Activated B cell treated with CpG ODN at 0.5 μM for 24 hours (primary cell): ENCODE results near the gene TMPRSS13. TPM values are rescaled to one million over a fixed set of nuclear protein-coding genes. Genes with fewer than 3 reads are reported as not detected.
A peak's percentile ranks its signal among the peaks of the same experiment; 100 is the strongest.

ENCODE experiments used
- ATAC-seq: fragments of 200-7000 bp; cut with Tn5 transposase; one replicate; pipeline ENCODE4 v1.10.0; 2021; ENCODE audit warnings: low read depth, mild to moderate bottlenecking, moderate library complexity
- CTCF ChIA-PET: fragments of 350-600 bp; sonication (Branson Sonifier 250); formaldehyde crosslinking; loops from one replicate; lab custom pipeline; 2021; ENCODE audit warnings: antibody characterized with exemption; lab: Charles Lee
- POLR2A ChIA-PET: fragments of 350-600 bp; sonication (Branson Sonifier 250); formaldehyde crosslinking; loops from one replicate; lab custom pipeline; 2021; ENCODE audit warnings: antibody characterized with exemption; lab: Charles Lee
- DNase-seq: peaks from one replicate; pipeline ENCODE4 v3.0.0; 2022
- H3K27ac Mint-ChIP-seq: one replicate; pipeline ENCODE4 v1.8.0; 2020; ENCODE audit warnings: mixed read lengths
- H3K27me3 Mint-ChIP-seq: one replicate; pipeline ENCODE4 v1.8.0; 2021; ENCODE audit warnings: mixed read lengths
- H3K36me3 Mint-ChIP-seq: one replicate; pipeline ENCODE4 v1.8.0; 2021; ENCODE audit warnings: low read depth, mixed read lengths
- H3K4me1 Mint-ChIP-seq: one replicate; pipeline ENCODE4 v1.8.0; 2021; ENCODE audit warnings: mixed read lengths
- H3K4me3 Mint-ChIP-seq: one replicate; pipeline ENCODE4 v1.8.0; 2020; ENCODE audit warnings: mild to moderate bottlenecking, mixed read lengths
- H3K9me3 Mint-ChIP-seq: one replicate; pipeline ENCODE4 v1.8.0; 2020; ENCODE audit warnings: mixed read lengths
- CTCF ChIP-seq: fragments of 200-600 bp; IDR thresholded peaks from one replicate; pipeline ENCODE4 v1.8.0; 2022; ENCODE audit warnings: antibody characterized with exemption, mild to moderate bottlenecking
- intact Hi-C: fragments of 100-400 bp; cut with micrococcal nuclease; formaldehyde crosslinking; loops from one replicate; pipeline ENCODE4 v1.15.1; 2024
- total RNA-seq: library from RNA; stranded (reverse); gene quantifications from 2 replicates; pipeline ENCODE4 v1.2.3, GENCODE V29; 2022

TMPRSS13 gene
- total RNA-seq, 1 donor from 2014 or later, result 3.7 TPM

DNA sequence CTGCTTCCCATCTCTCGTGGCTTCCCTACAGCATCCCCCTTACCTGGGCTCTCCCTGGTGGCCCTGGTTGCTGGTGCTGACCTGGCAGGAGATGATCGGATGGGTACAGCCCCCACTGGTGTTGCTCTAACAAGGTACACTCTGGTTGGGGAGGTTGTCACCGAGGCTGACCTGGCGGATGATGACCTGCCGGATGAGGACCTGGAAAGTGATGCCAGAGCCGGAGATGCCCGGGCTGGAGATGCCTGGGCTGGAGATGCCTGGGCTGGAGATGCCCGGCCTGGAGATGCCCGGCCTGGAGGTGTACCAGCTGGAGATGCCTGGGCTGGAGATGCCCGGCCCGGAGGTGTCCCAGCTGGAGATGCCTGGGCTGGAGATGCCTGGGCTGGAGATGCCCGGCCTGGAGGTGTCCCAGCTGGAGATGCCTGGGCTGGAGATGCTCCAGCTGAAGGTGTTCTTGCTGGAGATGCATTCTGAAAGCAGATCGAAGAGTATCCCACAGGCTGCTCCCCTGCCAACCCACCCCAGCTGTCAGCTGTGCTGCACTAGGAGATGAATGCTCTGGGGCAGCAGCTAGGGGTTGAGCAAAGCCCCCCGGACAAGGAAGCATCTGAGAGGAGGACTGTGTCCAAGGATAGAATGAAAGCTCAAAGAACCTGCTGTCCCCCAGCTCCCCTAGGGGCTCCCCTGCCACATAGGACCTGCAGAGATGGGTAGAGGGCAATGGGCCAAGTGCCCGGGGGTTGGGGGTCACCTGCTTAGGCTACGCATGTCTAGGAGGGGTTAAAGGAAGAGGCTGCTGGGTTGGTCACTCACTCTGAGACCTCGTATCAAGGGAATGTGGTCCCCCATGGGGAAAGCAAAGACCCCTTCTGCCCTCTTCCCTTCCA lies 10.6 kb downstream of the TMPRSS13 start:
- Mint-ChIP-seq H3K27me3 (no peaks in the 10 kb centered on the region), H3K27ac (no peak overlapping the region), H3K36me3 (no peaks in the 10 kb centered on the region), H3K9me3 (no peaks in the 10 kb centered on the region), H3K4me3 (no peak overlapping the region), H3K4me1 (peaks cover 16% of the 10 kb centered on the region)
- ATAC-seq (no peak), DNase-seq (no peak)
- ChIA-PET CTCF (interaction anchor here (1.8 to 2.3 kb wide), 2 partner anchors 28 to 134 kb away, joined by 7 to 10 read pairs; no protein-coding TSS in a partner anchor), POLR2A (interaction anchor here (1.1 to 1.4 kb wide), 4 partner anchors 18 to 132 kb away, joined by 3 to 7 read pairs (median 5); no protein-coding TSS in a partner anchor)
- intact Hi-C loops, result loop anchor here (2.0 kb wide), 2 partner anchors 18 to 32 kb away; no protein-coding TSS in a partner anchor
- no peak for TF ChIP-seq CTCF

- DNase-seq (no peak), ATAC-seq (no peak)
- Mint-ChIP-seq H3K4me3 (no peak overlapping the region), H3K27ac (peak overlapping the region; percentile 12), H3K9me3 (no peaks in the 10 kb centered on the region), H3K27me3 (no peaks in the 10 kb centered on the region), H3K36me3 (no peaks in the 10 kb centered on the region), H3K4me1 (peaks cover 16% of the 10 kb centered on the region)
- TF ChIP-seq CTCF, result no peak
- CTCF ChIA-PET, result no interaction called here
- POLR2A ChIA-PET, result no interaction called here
- intact Hi-C loops, result loop anchor here (2.0 kb wide), 2 partner anchors 17 to 33 kb away; no protein-coding TSS in a partner anchor
Observed at GRCh38 chr11:117917591-117918151, 11.5 kb downstream of the TMPRSS13 start.

GRCh38 chr11:117916956-117917355 lies 12.2 kb downstream of the TMPRSS13 start:
- Mint-ChIP-seq H3K4me3 (no peak overlapping the region), H3K36me3 (no peaks in the 10 kb centered on the region), H3K9me3 (no peaks in the 10 kb centered on the region), H3K27me3 (no peaks in the 10 kb centered on the region), H3K27ac (no peak overlapping the region), H3K4me1 (peaks cover 16% of the 10 kb centered on the region)
- no peak for TF ChIP-seq CTCF
- intact Hi-C loops, result no loop called here
- ATAC-seq, result no peak
- DNase-seq, result no peak
- ChIA-PET POLR2A (no interaction called here), CTCF (no interaction called here)

- ChIA-PET CTCF (no interaction called here), POLR2A (no interaction called here)
- H3K27me3 Mint-ChIP-seq, result peaks cover 4% of the 10 kb centered on the region
- no peak for TF ChIP-seq CTCF
- H3K27ac Mint-ChIP-seq, result no peak overlapping the region
- DNase-seq (no peak), ATAC-seq (no peak)
- H3K4me3 Mint-ChIP-seq, result no peak overlapping the region
- H3K4me1 Mint-ChIP-seq, result peaks cover 16% of the 10 kb centered on the region
- H3K9me3 Mint-ChIP-seq, result no peaks in the 10 kb centered on the region
- no peaks in the 10 kb centered on the region for H3K36me3 Mint-ChIP-seq
- intact Hi-C loops, result no loop called here
Observed at GRCh38 chr11:117915672-117916235, 13.4 kb downstream of the TMPRSS13 start.
